ENCODE measurements around the gene KLHL29. TPM values are rescaled to one million over a fixed set of nuclear protein-coding genes. Genes with fewer than 3 reads are reported as not detected.

The KLHL29 gene
- total and polyA plus RNA-seq, 2 experiments from 2014 or later = 1.5 to 6.5 TPM

- no peak overlapping the region for H2AFZ ChIP-seq
- H3K27me3 ChIP-seq (ENCODE audit: insufficient read depth) = no peaks in the 10 kb centered on the region
- no peaks in the 10 kb centered on the region for H3K79me2 ChIP-seq (replicated peaks; ENCODE audit: insufficient read depth)
- H4K20me1 ChIP-seq (replicated peaks; ENCODE audit: insufficient read depth) = no peaks in the 10 kb centered on the region
- TF ChIP-seq STAT1 (IDR thresholded peaks at IDR 0.05; ENCODE audit: unreplicated experiment) (no peak), ZNF462 (CRISPR knock-in tag; IDR thresholded peaks at IDR 0.05) (no peak), CREB1 (CRISPR knock-in tag; IDR thresholded peaks at IDR 0.05; ENCODE audit: low read depth) (no peak), POLR2AphosphoS5 (IDR thresholded peaks at IDR 0.05; ENCODE audit: low read depth) (no peak), CTCF (conservative IDR thresholded peaks at IDR 0.05; ENCODE audit: low read depth in 2 of 2) (no peak), ZNF331 (CRISPR knock-in tag; IDR thresholded peaks at IDR 0.05; ENCODE audit: low read depth) (no peak), REST (IDR thresholded peaks at IDR 0.05; ENCODE audit: unreplicated experiment) (no peak), NANOG (IDR thresholded peaks at IDR 0.05; ENCODE audit: borderline replicate concordance) (no peak), ETS1 (IDR thresholded peaks at IDR 0.05) (no peak), JUNB (IDR thresholded peaks at IDR 0.05; ENCODE audit: unreplicated experiment) (no peak), EZH2 (IDR thresholded peaks at IDR 0.05; ENCODE audit: low read depth, unreplicated experiment) (no peak), EZH2phosphoT487 (IDR thresholded peaks at IDR 0.05; ENCODE audit: unreplicated experiment) (no peak)
- Mint-ChIP-seq H3K4me3 (no peak overlapping the region), H3K27ac (no peak overlapping the region), H3K27me3 (ENCODE audit: insufficient read depth, low read depth, poor library complexity) (peaks cover 12% of the 10 kb centered on the region), H3K9me3 (no peaks in the 10 kb centered on the region), H3K4me1 (peaks cover 25% of the 10 kb centered on the region), H3K36me3 (ENCODE audit: low read depth) (no peaks in the 10 kb centered on the region)
- H3K4me1 ChIP-seq (ENCODE audit: insufficient read depth) = 0 out of 2 replicates have a peak, but pooled peaks cover 1% of the 10 kb centered on the region
- no peaks in the 10 kb centered on the region for H3K9me2 ChIP-seq (ENCODE audit: insufficient read depth)
- H3K4me3 ChIP-seq = no peak overlapping the region
- DNase-seq (ENCODE audit: low spot score) = no peak
- H3K36me3 ChIP-seq (ENCODE audit: insufficient read depth) = no peaks in the 10 kb centered on the region
- no peak overlapping the region for H3K27ac ChIP-seq (ENCODE audit: low read depth)
- H3K4me2 ChIP-seq = no peak overlapping the region
- H3F3A ChIP-seq (replicated peaks; ENCODE audit: low read depth) = no peaks in the 10 kb centered on the region
- ATAC-seq = no peak
Measured at GRCh38 chr2:23483791-23484190, 98.8 kb downstream of the KLHL29 start.
